CD8-positive, alpha-beta memory T cell (primary cell): ENCODE results near the gene KIAA1671. TPM values are rescaled to one million over a fixed set of nuclear protein-coding genes. Genes with fewer than 3 reads are reported as not detected.
"Not testable (repeated sequence)": the region's sequence is repeated elsewhere in the genome, so short reads cannot be mapped to it uniquely, and the experiment has no call there.

Experiments used
- CTCF ChIA-PET: fragments of 350-600 bp; sonication (Branson Sonifier 250); formaldehyde crosslinking; loops from one replicate; lab custom pipeline; 2021; ENCODE audit warnings: antibody characterized with exemption; lab: Charles Lee
- POLR2A ChIA-PET: fragments of 350-600 bp; sonication (Branson Sonifier 250); formaldehyde crosslinking; loops from one replicate; lab custom pipeline; 2021; ENCODE audit warnings: antibody characterized with exemption; lab: Charles Lee
- DNase-seq, 5 donors: peaks; one replicate each; pipeline versions ENCODE4 v3.0.0 to v3.0.0-alpha.2; 2020 to 2022; ENCODE audit warnings: mixed read lengths in 1 of 5
- H3K27ac ChIP-seq: one replicate; pipeline ENCODE4 v1.7.0; 2013; ENCODE audit warnings: low read depth, mild to moderate bottlenecking, low read length, moderate library complexity
- H3K27me3 ChIP-seq: 2 replicates; pipeline ENCODE4 v1.7.0; 2013; ENCODE audit warnings: low read length, mild to moderate bottlenecking; ENCODE audit not compliant: insufficient read depth, poor library complexity, severe bottlenecking
- H3K36me3 ChIP-seq: 2 replicates; pipeline ENCODE4 v1.7.0; 2013; ENCODE audit warnings: mild to moderate bottlenecking, low read length, moderate library complexity; ENCODE audit not compliant: insufficient read depth
- H3K4me1 ChIP-seq: 2 replicates; pipeline ENCODE4 v1.7.0; 2013; ENCODE audit warnings: mild to moderate bottlenecking, low read length, moderate library complexity; ENCODE audit not compliant: insufficient read depth
- H3K4me3 ChIP-seq: 2 replicates; pipeline ENCODE4 v1.7.0; 2013; ENCODE audit warnings: mild to moderate bottlenecking, low read length
- H3K9me3 ChIP-seq: 2 replicates; pipeline ENCODE4 v1.7.0; 2013; ENCODE audit warnings: mild to moderate bottlenecking, low read length
- H3K27ac Mint-ChIP-seq, 8 donors: one replicate each; pipeline ENCODE4 v1.8.0; 2020 to 2021; ENCODE audit warnings: mixed read lengths in 8 of 8, mild to moderate bottlenecking in 6 of 8, inconsistent platforms in 3 of 8, moderate library complexity in 3 of 8
- H3K27me3 Mint-ChIP-seq, 2 donors: one replicate each; pipeline ENCODE4 v1.8.0; 2020 to 2021; ENCODE audit warnings: mixed read lengths in 2 of 2, mild to moderate bottlenecking in 1 of 2, moderate library complexity in 1 of 2
- H3K36me3 Mint-ChIP-seq, 3 donors: one replicate each; pipeline ENCODE4 v1.8.0; 2020 to 2021; ENCODE audit warnings: mixed read lengths in 3 of 3, inconsistent platforms in 1 of 3, mild to moderate bottlenecking in 1 of 3
- H3K4me1 Mint-ChIP-seq, 3 donors: one replicate each; pipeline ENCODE4 v1.8.0; 2020 to 2021; ENCODE audit warnings: mixed read lengths in 3 of 3, inconsistent platforms in 1 of 3, mild to moderate bottlenecking in 1 of 3
- H3K4me3 Mint-ChIP-seq, 7 donors: one replicate each; pipeline ENCODE4 v1.8.0; 2020 to 2021; ENCODE audit warnings: mixed read lengths in 7 of 7, mild to moderate bottlenecking in 6 of 7, moderate library complexity in 4 of 7, inconsistent platforms in 2 of 7
- H3K9me3 Mint-ChIP-seq, 5 donors: one replicate each; pipeline ENCODE4 v1.8.0; 2020 to 2022; ENCODE audit warnings: mixed read lengths in 5 of 5, mild to moderate bottlenecking in 3 of 5, moderate library complexity in 2 of 5, inconsistent platforms in 1 of 5
- polyA plus RNA-seq: library from polyadenylated mRNA; unstranded; fragments of 300-500 nt; fragmentation: Illumina TruSeq; gene quantifications from one replicate; pipeline ENCODE4 v1.2.3, GENCODE V29; 2021
- total RNA-seq, 2 experiments: library from RNA; stranded (reverse); gene quantifications; one replicate each; pipeline ENCODE4 v1.2.3, GENCODE V29; 2021

The KIAA1671 gene
- total and polyA plus RNA-seq, 3 experiments from 2014 or later: 2.6 to 14.7 (median 13.8) TPM

DNA sequence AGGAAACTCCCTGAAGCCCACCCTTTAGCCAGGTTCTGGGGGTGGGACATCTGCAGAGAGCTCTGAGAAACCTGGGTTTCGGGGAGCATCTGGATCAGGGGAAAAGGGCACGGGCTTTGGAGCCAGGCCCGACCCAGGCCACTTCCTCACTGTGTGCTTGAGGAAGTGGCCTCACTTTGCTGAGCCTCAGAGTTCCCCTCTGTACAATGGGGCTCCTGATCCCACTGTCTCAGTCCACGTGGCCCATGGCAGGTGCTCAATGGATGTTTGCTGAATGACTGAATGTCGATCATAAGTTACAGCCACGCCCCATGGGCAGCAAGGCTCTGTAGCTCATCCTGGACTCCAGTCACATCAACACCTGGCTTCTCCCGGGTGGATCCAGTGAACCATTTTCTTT lies 248.5 kb downstream of the KIAA1671 start:
- Histone ChIP-seq H3K36me3 (no peaks in the 10 kb centered on the region), H3K4me1 (no peaks in the 10 kb centered on the region), H3K9me3 (no peaks in the 10 kb centered on the region), H3K27me3 (no peaks in the 10 kb centered on the region), H3K27ac (no peak overlapping the region), H3K4me3 (no peak overlapping the region)
- Mint-ChIP-seq H3K4me1 (peaks cover 0 to 3% (median 0%) of the 10 kb centered on the region in 3 donors), H3K27ac (no peak overlapping the region), H3K27me3 (no peaks in the 10 kb centered on the region), H3K9me3 (no peaks in the 10 kb centered on the region), H3K4me3 (no peak overlapping the region), H3K36me3 (peaks cover 0 to 11% (median 7%) of the 10 kb centered on the region in 3 donors)
- POLR2A ChIA-PET: no interaction called here
- CTCF ChIA-PET: interaction anchor here (1.7 kb wide), 1 partner anchor 150 kb away, joined by 3 read pairs; no protein-coding TSS in a partner anchor
- no peak for DNase-seq

DNA sequence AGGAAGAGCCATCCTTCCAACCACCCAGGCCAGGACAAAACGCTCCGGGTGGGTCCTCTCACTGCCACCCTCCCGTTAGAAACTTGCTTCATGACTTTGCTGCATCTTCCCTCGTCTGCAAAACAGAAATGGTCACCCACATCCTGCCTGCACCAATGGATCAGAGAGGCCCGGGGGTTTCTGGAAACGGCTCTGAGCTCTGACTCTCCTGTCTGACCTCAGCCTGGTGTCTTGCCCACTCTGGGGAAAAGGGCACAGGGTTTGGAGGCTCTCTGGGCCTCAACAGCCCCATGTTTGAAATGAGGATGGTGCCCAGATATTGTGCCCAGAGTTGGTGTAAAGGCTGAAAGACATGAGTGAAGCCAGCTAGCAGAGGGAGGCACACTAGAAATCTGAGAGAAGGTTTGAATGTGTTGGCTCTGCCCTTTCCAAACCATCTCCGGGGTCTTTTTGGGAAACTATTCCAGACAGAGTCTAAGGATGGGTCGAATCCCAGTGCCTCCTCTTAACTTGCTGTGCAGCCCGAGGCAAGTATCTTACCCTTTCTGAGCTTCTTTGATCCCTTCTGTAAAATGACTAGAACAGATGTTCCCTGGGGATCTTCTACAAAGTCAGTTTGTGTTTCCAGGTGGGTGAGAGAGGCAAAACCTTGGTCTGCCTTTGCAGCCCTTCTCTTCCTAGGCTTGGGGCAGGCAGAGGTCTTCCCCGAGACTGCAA lies 249.2 kb downstream of the KIAA1671 start:
- DNase-seq: no peak

DNA sequence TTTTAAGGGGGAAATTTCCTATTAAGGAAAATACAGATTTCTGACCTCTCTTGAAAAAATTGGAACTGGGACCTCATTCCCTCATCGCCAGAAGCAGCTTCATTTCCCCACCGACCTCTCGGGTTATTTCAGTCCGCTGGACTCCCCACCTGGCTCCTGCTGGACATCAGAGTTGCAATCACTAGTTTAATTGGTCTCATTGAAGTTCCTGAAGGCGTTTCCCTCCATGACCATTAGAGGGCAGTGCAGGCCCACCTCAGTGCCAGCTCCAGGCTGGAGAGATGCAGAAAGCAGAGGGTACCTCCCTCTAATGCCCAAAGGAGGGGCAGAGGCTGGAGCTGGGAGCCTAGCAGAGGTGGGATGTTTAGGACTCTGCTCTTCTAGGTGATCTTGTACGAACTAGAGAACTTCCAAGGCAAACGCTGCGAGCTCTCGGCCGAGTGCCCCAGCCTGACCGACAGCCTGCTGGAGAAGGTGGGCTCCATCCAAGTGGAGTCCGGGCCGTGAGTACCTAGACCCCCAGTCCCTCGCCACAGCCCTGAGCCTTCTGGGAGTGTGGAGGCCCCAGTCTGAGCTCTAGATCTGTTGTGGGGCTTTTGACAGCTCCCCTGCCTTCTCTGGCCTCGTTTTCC lies 249.9 kb downstream of the KIAA1671 start:
- Histone ChIP-seq H3K27me3 (no peaks in the 10 kb centered on the region), H3K9me3 (no peaks in the 10 kb centered on the region), H3K27ac (no peak overlapping the region), H3K36me3 (no peaks in the 10 kb centered on the region), H3K4me3 (no peak overlapping the region), H3K4me1 (no peaks in the 10 kb centered on the region)
- Mint-ChIP-seq H3K27ac (peak overlapping the region in 2 of 8 donors; percentile 5 to 20), H3K27me3 (no peaks in the 10 kb centered on the region), H3K36me3 (peaks cover 0 to 3% (median under 1%) of the 10 kb centered on the region in 3 donors), H3K4me3 (no peak overlapping the region), H3K4me1 (peaks cover 0 to 3% (median 0%) of the 10 kb centered on the region in 3 donors), H3K9me3 (no peaks in the 10 kb centered on the region)
- DNase-seq: peak in 4 of 5 donors; percentile 16 to 57 (median 28)
- POLR2A ChIA-PET: no interaction called here
- CTCF ChIA-PET: interaction anchor here (1.0 to 2.0 kb wide), 9 partner anchors 8 to 125 kb away, joined by 3 to 8 read pairs (median 5); no protein-coding TSS in a partner anchor

More for the DNA sequence above, 249.2 kb downstream of the KIAA1671 start:
- peaks cover 0 to 3% (median 0%) of the 10 kb centered on the region in 3 donors for H3K4me1 Mint-ChIP-seq
- H3K27me3 ChIP-seq: no peaks in the 10 kb centered on the region
- no peak overlapping the region for H3K4me3 ChIP-seq
- H3K4me1 ChIP-seq: no peaks in the 10 kb centered on the region
- ChIA-PET POLR2A (no interaction called here), CTCF (interaction anchor here (1.0 to 2.0 kb wide), 9 partner anchors 9 to 125 kb away, joined by 3 to 8 read pairs (median 5); no protein-coding TSS in a partner anchor)
- H3K27ac Mint-ChIP-seq: no peak overlapping the region
- H3K27ac ChIP-seq: no peak overlapping the region
- peaks cover 0 to 5% (median 4%) of the 10 kb centered on the region in 3 donors for H3K36me3 Mint-ChIP-seq
- H3K36me3 ChIP-seq: no peaks in the 10 kb centered on the region
- H3K27me3 Mint-ChIP-seq: no peaks in the 10 kb centered on the region
- H3K9me3 ChIP-seq: no peaks in the 10 kb centered on the region
- H3K9me3 Mint-ChIP-seq: no peaks in the 10 kb centered on the region
- no peak overlapping the region for H3K4me3 Mint-ChIP-seq

DNA sequence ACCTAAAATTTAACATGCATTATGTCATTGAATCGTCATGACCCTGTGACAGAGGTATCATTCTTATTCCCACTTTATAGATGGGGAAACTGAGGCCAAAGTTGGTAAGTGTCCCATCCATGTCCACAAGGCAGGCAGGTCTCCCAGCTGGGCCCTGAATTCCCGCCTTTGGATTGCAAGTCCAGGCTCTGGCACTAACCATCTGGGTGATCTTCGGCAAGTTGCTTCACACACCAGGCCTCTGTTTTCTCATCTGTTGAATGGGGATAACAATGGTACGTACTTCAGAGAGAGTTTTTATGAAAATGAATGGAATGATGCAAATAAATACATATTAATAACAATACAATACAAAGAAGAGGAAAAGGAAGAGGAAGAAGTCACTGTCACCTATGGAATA lies 250.6 kb downstream of the KIAA1671 start:
- H3K4me3 Mint-ChIP-seq: no peak overlapping the region
- H3K36me3 ChIP-seq: no peaks in the 10 kb centered on the region
- no peak for DNase-seq
- no peak overlapping the region for H3K4me3 ChIP-seq
- H3K36me3 Mint-ChIP-seq: peaks cover 0 to 3% (median 0%) of the 10 kb centered on the region in 3 donors
- H3K9me3 ChIP-seq: no peaks in the 10 kb centered on the region
- H3K27ac ChIP-seq: no peak overlapping the region
- H3K27ac Mint-ChIP-seq: no peak overlapping the region
- peaks cover 0 to 3% (median 0%) of the 10 kb centered on the region in 3 donors for H3K4me1 Mint-ChIP-seq
- H3K9me3 Mint-ChIP-seq: no peaks in the 10 kb centered on the region
- ChIA-PET CTCF (interaction anchor here (1.3 to 2.0 kb wide), 6 partner anchors 7 to 126 kb away, joined by 3 to 8 read pairs (median 6); no protein-coding TSS in a partner anchor), POLR2A (no interaction called here)
- no peaks in the 10 kb centered on the region for H3K27me3 Mint-ChIP-seq
- no peaks in the 10 kb centered on the region for H3K27me3 ChIP-seq
- no peaks in the 10 kb centered on the region for H3K4me1 ChIP-seq

- H3K4me3 Mint-ChIP-seq, H3K36me3 ChIP-seq, H3K27me3 Mint-ChIP-seq, H3K9me3 ChIP-seq, H3K27me3 ChIP-seq, H3K4me1 Mint-ChIP-seq, DNase-seq, POLR2A ChIA-PET, H3K4me1 ChIP-seq, H3K27ac ChIP-seq, H3K36me3 Mint-ChIP-seq, H3K9me3 Mint-ChIP-seq, H3K4me3 ChIP-seq: not testable (repeated sequence)
- H3K27ac Mint-ChIP-seq: peak overlapping the region in 1 of 8 donors; percentile 37
- CTCF ChIA-PET: interaction anchor here (1.0 kb wide), 1 partner anchor 144 kb away, joined by 3 read pairs; no protein-coding TSS in a partner anchor
Observed at GRCh38 chr22:25204547-25204946, 252.0 kb downstream of the KIAA1671 start.

DNA sequence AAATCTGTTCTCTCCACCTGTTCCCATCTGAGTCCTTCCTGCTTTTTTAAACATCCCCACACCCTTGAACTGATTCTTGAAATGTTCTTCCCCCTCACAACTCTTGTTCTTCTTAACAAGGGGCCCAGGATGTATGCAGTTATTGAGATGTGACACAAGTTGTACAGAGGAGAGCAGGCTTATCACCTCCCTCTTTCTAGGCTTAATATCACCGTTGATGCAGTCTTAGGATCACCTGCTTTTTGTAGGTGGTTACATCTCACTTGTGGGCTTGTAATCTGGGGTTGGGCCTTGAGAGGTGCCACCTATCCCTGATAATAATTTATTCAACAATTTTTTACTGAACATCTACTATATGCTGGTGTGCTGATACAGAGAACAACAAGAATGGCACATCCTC lies 253.3 kb downstream of the KIAA1671 start:
- no peak overlapping the region for H3K4me3 ChIP-seq
- Mint-ChIP-seq H3K4me3 (no peak overlapping the region), H3K4me1 (peaks cover 0 to 3% (median 0%) of the 10 kb centered on the region in 3 donors), H3K36me3 (peaks cover 0 to 1% (median 0%) of the 10 kb centered on the region in 3 donors), H3K27me3 (peaks cover 0 to 3% of the 10 kb centered on the region in 2 donors), H3K27ac (no peak overlapping the region), H3K9me3 (no peaks in the 10 kb centered on the region)
- no peak for DNase-seq
- no peaks in the 10 kb centered on the region for H3K36me3 ChIP-seq
- H3K27ac ChIP-seq: no peak overlapping the region
- ChIA-PET CTCF (no interaction called here), POLR2A (no interaction called here)
- no peaks in the 10 kb centered on the region for H3K27me3 ChIP-seq
- no peaks in the 10 kb centered on the region for H3K9me3 ChIP-seq
- no peaks in the 10 kb centered on the region for H3K4me1 ChIP-seq

- peaks cover 0 to 1% (median 0%) of the 10 kb centered on the region in 3 donors for H3K36me3 Mint-ChIP-seq
- Histone ChIP-seq H3K4me1 (no peaks in the 10 kb centered on the region), H3K36me3 (no peaks in the 10 kb centered on the region), H3K27ac (no peak overlapping the region), H3K27me3 (no peaks in the 10 kb centered on the region), H3K4me3 (no peak overlapping the region), H3K9me3 (no peaks in the 10 kb centered on the region)
- no peaks in the 10 kb centered on the region for H3K9me3 Mint-ChIP-seq
- peaks cover 0 to 3% of the 10 kb centered on the region in 2 donors for H3K27me3 Mint-ChIP-seq
- H3K4me3 Mint-ChIP-seq: no peak overlapping the region
- DNase-seq: no peak
- CTCF ChIA-PET: no interaction called here
- H3K27ac Mint-ChIP-seq: no peak overlapping the region
- H3K4me1 Mint-ChIP-seq: peaks cover 0 to 3% (median 0%) of the 10 kb centered on the region in 3 donors
- POLR2A ChIA-PET: no interaction called here
Observed at GRCh38 chr22:25206998-25207397, 254.5 kb downstream of the KIAA1671 start.
